Activated CD4-positive, alpha-beta T cell treated with anti-CD3 and anti-CD28 coated beads for 36 hours (primary cell): ENCODE measurements around the gene RIPOR2. TPM values are rescaled to one million over a fixed set of nuclear protein-coding genes. Genes with fewer than 3 reads are reported as not detected.
"Not testable (repeated sequence)": the region's sequence is repeated elsewhere in the genome, so short reads cannot be mapped to it uniquely, and the experiment has no call there.

ENCODE experiments used
- ATAC-seq: fragments of 200-7000 bp; cut with Tn5 transposase; one replicate; pipeline ENCODE4 v1.10.0; 2021; ENCODE audit warnings: mild to moderate bottlenecking, moderate library complexity
- CTCF ChIA-PET: fragments of 350-600 bp; sonication (Branson Sonifier 250); formaldehyde crosslinking; loops from one replicate; lab custom pipeline; 2021; ENCODE audit warnings: antibody characterized with exemption; lab: Charles Lee
- POLR2A ChIA-PET: fragments of 350-600 bp; sonication (Branson Sonifier 250); formaldehyde crosslinking; loops from one replicate; lab custom pipeline; 2021; ENCODE audit warnings: antibody characterized with exemption, inconsistent platforms; lab: Charles Lee
- DNase-seq: peaks from one replicate; pipeline ENCODE4 v3.0.0-alpha.2; 2020
- H3K27ac Mint-ChIP-seq: one replicate; pipeline ENCODE4 v1.8.0; 2021; ENCODE audit warnings: mixed read lengths
- H3K27me3 Mint-ChIP-seq: one replicate; pipeline ENCODE4 v1.8.0; 2021; ENCODE audit warnings: mixed read lengths
- H3K36me3 Mint-ChIP-seq: one replicate; pipeline ENCODE4 v1.8.0; 2021; ENCODE audit warnings: low read depth, mixed read lengths
- H3K4me1 Mint-ChIP-seq: one replicate; pipeline ENCODE4 v1.8.0; 2021; ENCODE audit warnings: mixed read lengths
- H3K4me3 Mint-ChIP-seq: one replicate; pipeline ENCODE4 v1.8.0; 2021; ENCODE audit warnings: mild to moderate bottlenecking, moderate library complexity, mixed read lengths
- H3K9me3 Mint-ChIP-seq: one replicate; pipeline ENCODE4 v1.8.0; 2021; ENCODE audit warnings: low read depth, mixed read lengths
- intact Hi-C, 2 experiments: fragments of 100-400 bp; cut with DNase I in 1 of 2; cut with micrococcal nuclease in 1 of 2; formaldehyde crosslinking; loops; one replicate each; pipeline versions ENCODE4 v1.14.2 to v1.15.1; 2022 to 2024; cut with DNase I, micrococcal nuclease
- total RNA-seq, 2 experiments: library from RNA; stranded (reverse); gene quantifications; one replicate each; pipeline ENCODE4 v1.2.3, GENCODE V29; 2021

The RIPOR2 gene
- total RNA-seq, 2 experiments from 2014 or later: 60.0 to 67.0 TPM

- Mint-ChIP-seq H3K4me3 (peak overlapping the region; percentile 98), H3K9me3 (no peaks in the 10 kb centered on the region), H3K4me1 (peaks cover 29% of the 10 kb centered on the region), H3K27ac (peak overlapping the region; percentile 99), H3K36me3 (peaks cover 37% of the 10 kb centered on the region), H3K27me3 (no peaks in the 10 kb centered on the region)
- ChIA-PET POLR2A (interaction anchor here (0.8 to 1.6 kb wide), 6 partner anchors 9 to 242 kb away, joined by 3 to 12 read pairs (median 4); no protein-coding TSS in a partner anchor), CTCF (interaction anchor here (0.6 to 1.9 kb wide), 14 partner anchors 9 to 381 kb away, joined by 3 to 7 read pairs (median 4); partner anchors contain the start of genes ACOT13, C6orf62 and TDP2)
- peak; percentile 9 for ATAC-seq
- peak; percentile 72 for DNase-seq
- intact Hi-C loops: loop anchor here (1.0 to 10.0 kb wide), 10 partner anchors 54 to 299 kb away; partner anchors contain the start of genes KIAA0319 (in 1 of the 2) and TDP2 (in 1 of the 2)
Observed at GRCh38 chr6:24775520-24776058, 160.2 kb downstream of the RIPOR2 start.

DNA sequence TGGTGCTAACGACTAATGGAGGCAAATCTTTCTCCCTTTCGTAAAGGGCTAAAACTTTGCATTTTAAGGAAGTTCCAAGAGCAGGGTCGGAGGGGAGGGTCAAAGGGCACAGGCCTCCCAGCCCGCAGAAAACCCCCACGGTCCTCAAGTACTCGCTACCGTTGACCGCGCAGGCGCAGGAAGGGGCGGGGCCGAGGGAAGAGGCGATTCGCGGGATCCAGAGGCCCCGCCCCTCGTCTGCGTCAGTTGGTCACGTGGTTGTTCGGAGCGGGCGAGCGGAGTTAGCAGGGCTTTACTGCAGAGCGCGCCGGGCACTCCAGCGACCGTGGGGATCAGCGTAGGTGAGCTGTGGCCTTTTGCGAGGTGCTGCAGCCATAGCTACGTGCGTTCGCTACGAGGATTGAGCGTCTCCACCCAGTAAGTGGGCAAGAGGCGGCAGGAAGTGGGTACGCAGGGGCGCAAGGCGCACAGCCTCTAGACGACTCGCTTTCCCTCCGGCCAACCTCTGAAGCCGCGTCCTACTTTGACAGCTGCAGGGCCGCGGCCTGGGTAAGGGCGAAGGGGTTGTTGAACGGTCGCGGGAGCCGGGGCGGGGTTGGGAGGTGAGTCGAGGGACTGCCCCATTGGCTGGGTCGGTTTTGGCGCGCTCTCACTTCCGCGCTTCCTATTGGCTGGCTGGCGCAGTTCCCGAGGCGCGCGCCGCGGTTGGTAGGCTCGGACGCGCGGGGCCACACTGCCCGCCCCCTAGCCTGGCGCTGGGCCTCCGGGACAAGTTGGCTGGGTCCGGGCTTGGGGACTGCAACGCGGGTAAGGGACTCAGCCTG is 160.9 kb downstream of the RIPOR2 start, which contains the start of gene GMNN:
Gene GMNN (plus strand): TSS at position 242 of the 824 bp plus-strand sequence. CDS start 2,310 bp downstream, outside the sequence.
- Mint-ChIP-seq H3K4me3 (peak within 1 kb of the TSS; percentile 98), H3K36me3 (peaks cover 31% of the 10 kb centered on the region), H3K9me3 (no peaks in the 10 kb centered on the region), H3K27ac (peak within 1 kb of the TSS; percentile 99), H3K4me1 (peaks cover 26% of the 10 kb centered on the region), H3K27me3 (no peaks in the 10 kb centered on the region)
- ATAC-seq (peak; percentile 93), DNase-seq (peak; percentile 99)
- intact Hi-C loops: loop anchor here (1.0 to 10.0 kb wide), 11 partner anchors 32 to 300 kb away; partner anchors contain the start of genes KIAA0319 (in 1 of the 2) and TDP2 (in 1 of the 2)
- POLR2A ChIA-PET: interaction anchor here (0.8 to 1.6 kb wide), 6 partner anchors 10 to 243 kb away, joined by 3 to 12 read pairs (median 4); no protein-coding TSS in a partner anchor
- CTCF ChIA-PET: interaction anchor here (0.6 to 2.1 kb wide), 15 partner anchors 8 to 381 kb away, joined by 3 to 7 read pairs (median 4); partner anchors contain the start of genes ACOT13, C6orf62 and TDP2

DNA sequence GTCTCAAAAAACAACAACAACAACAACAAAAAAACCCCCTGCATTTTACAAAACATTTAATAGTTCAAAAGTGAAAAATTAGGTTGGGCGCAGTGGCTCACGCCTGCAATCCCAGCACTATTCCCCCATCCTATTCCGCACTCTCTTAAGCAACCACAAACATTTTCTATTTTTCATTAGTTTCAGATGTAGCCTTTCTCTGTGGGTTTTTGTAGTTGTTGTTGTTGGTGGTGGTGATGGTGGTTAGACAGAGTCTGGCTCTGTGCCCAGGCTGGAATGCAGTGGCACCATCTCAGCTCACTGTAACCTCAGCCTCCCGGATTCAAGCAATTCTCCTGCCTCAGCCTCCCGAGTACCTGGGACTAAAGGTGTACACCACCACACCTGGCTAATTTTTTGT is 167.4 kb downstream of the RIPOR2 start:
- DNase-seq: no peak
- Mint-ChIP-seq H3K4me1 (no peaks in the 10 kb centered on the region), H3K9me3 (no peaks in the 10 kb centered on the region), H3K36me3 (no peaks in the 10 kb centered on the region), H3K4me3 (no peak overlapping the region), H3K27me3 (no peaks in the 10 kb centered on the region), H3K27ac (no peak overlapping the region)
- CTCF ChIA-PET: interaction anchor here (0.7 to 5.7 kb wide), 2 partner anchors 180 to 186 kb away, joined by 3 to 71 read pairs; no protein-coding TSS in a partner anchor
- no peak for ATAC-seq
- POLR2A ChIA-PET: no interaction called here
- intact Hi-C loops: loop anchor here (5.0 to 10.0 kb wide), 3 partner anchors 71 to 484 kb away; no protein-coding TSS in a partner anchor

DNA sequence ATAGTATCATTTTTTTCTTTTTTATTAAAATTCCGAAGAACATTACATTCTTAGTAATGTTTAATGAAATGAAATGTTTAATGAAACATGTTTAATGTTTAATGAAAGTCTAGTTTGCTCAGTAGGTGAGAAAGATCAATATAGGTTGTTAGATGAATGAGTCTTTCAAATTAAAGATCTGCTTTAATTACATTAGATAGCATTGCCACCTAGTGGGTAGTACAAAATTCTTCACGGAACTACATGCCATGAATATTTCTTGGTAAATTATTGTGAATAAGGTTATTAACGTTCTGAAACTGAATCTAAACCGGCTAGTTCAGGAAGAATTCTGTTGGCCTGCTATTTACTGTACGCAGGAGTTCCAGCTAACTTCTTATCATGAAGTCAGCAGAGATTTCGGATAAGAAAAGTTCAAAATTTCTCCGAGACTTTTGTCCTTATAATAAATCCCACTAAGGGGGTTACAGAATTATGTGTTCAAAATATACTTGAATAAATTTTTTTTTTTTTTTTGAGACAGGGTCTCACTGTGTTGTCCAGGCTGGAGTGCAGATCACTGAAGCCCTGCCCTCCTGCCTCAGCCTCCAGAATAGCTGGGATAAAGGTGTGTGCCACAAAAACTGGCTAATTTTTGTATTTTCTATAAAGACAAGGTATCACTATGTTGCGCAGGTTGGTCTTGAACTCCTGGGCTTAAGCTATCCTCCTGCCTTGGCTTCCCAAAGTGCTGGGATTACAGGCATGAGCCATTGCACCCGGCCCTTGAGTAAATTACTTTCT is 168.9 kb downstream of the RIPOR2 start:
- CTCF ChIA-PET: interaction anchor here (0.7 to 5.7 kb wide), 16 partner anchors 9 to 265 kb away, joined by 3 to 71 read pairs (median 4); partner anchors contain the start of gene GMNN
- Mint-ChIP-seq H3K36me3 (no peaks in the 10 kb centered on the region), H3K27me3 (no peaks in the 10 kb centered on the region), H3K4me1 (no peaks in the 10 kb centered on the region), H3K4me3 (no peak overlapping the region), H3K27ac (no peak overlapping the region), H3K9me3 (no peaks in the 10 kb centered on the region)
- POLR2A ChIA-PET: no interaction called here
- intact Hi-C loops: loop anchor here (1.0 to 10.0 kb wide), 7 partner anchors 46 to 482 kb away; no protein-coding TSS in a partner anchor
- DNase-seq: no peak
- ATAC-seq: peak; percentile 76

DNA sequence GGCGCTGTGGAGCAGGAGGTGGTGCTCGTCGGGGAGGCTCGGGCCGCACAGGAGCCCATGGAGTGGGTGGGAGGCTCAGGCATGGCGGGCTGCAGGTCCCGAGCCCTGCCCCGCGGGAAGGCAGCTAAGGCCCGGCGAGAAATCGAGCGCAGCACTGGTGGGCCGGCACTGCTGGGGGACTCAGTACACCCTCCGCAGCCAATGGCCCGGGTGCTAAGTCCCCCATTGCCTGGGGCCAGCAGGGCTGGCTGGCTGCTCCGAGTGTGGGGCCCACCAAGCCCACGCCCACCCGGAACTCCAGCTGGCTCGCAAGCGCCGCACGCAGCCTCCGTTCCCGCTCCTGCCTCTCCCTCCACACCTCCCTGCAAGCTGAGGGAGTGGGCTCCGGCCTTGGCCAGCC is 169.8 kb downstream of the RIPOR2 start:
- CTCF ChIA-PET: interaction anchor here (0.8 to 5.7 kb wide), 12 partner anchors 9 to 264 kb away, joined by 3 to 71 read pairs (median 4); partner anchors contain the start of gene GMNN
- ATAC-seq, H3K36me3 Mint-ChIP-seq, H3K4me1 Mint-ChIP-seq, POLR2A ChIA-PET, H3K27ac Mint-ChIP-seq, H3K9me3 Mint-ChIP-seq, H3K27me3 Mint-ChIP-seq, DNase-seq, H3K4me3 Mint-ChIP-seq: not testable (repeated sequence)
- intact Hi-C loops: loop anchor here (1.0 to 10.0 kb wide), 7 partner anchors 45 to 481 kb away; no protein-coding TSS in a partner anchor

DNA sequence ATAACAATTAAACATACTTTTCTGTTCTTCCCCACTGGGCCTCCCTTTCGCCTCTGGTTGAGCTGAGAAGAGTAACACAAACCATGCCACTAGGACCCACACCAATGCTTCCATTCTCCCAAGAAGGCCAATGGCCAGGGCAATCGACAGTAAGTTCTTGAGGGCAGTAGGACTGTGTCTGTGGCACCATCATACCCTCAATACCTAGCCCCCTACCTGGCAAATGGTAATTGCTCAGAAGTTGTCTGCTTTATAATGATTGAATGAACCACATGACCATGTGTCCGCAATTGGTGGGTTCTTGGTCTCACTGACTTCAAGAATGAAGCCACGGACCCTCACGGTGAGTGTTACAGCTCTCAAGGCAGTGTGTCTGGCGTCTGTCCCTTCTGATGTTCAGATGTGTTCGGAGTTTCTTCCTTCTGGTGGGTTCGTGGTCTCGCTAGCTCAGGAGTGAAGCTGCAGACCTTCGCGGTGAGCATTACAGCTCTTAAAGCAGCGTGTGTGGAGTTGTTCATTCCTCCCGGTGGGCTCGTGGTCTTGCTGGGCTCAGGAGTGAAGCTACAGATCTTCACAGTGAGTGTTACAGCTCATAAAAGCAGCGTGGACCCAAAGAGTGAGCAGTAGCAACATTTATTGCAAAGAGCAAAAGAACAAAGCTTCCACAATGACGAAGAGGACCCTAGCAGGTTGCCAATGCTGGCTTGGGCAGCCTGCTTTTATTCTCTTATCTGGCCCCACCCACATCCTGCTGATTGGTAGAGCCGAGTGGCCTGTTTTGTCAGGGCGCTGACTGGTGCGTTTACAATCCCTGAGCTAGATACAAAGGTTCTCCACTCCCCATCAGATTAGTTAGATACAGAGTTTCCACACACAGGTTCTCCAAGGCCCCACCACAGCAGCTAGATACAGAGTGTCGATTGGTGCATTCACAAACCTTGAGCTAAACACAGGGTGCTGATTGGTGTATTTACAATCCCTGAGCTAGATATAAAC is 170.6 kb downstream of the RIPOR2 start:
- ATAC-seq, H3K4me1 Mint-ChIP-seq, H3K27ac Mint-ChIP-seq, DNase-seq, H3K27me3 Mint-ChIP-seq, POLR2A ChIA-PET, H3K4me3 Mint-ChIP-seq, H3K36me3 Mint-ChIP-seq, H3K9me3 Mint-ChIP-seq: not testable (repeated sequence)
- intact Hi-C loops: loop anchor here (5.0 to 10.0 kb wide), 3 partner anchors 68 to 480 kb away; no protein-coding TSS in a partner anchor
- CTCF ChIA-PET: interaction anchor here (0.7 to 5.7 kb wide), 6 partner anchors 12 to 218 kb away, joined by 3 to 71 read pairs (median 6); no protein-coding TSS in a partner anchor

DNA sequence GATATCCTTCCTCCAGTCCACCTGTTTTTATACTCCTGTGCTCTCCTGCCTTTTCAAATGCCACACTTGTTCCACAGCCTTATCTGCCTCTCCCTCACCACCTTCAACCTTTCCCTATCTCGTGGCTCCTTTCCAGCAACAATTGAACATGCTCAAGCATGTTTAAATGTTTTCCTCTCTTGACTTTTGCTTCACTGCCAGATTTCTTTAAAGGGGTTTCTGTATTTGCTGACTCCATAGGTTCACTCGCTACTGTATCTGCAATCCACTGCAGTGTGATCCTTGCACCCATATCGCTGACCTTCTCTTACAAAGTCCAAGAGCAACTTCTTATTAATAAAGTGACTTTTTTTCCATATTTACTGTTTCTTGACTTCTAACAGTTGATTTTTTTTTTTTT is 172.2 kb downstream of the RIPOR2 start:
- CTCF ChIA-PET: interaction anchor here (0.6 to 1.1 kb wide), 2 partner anchors 14 to 183 kb away, joined by 3 read pairs; no protein-coding TSS in a partner anchor
- no peak for DNase-seq
- POLR2A ChIA-PET: no interaction called here
- H3K4me1 Mint-ChIP-seq: no peaks in the 10 kb centered on the region
- no peaks in the 10 kb centered on the region for H3K27me3 Mint-ChIP-seq
- no peaks in the 10 kb centered on the region for H3K36me3 Mint-ChIP-seq
- H3K9me3 Mint-ChIP-seq: no peaks in the 10 kb centered on the region
- intact Hi-C loops: loop anchor here in 1 of 2 experiments (10.0 kb wide), 2 partner anchors 239 to 479 kb away; no protein-coding TSS in a partner anchor
- no peak for ATAC-seq
- no peak overlapping the region for H3K27ac Mint-ChIP-seq
- no peak overlapping the region for H3K4me3 Mint-ChIP-seq

DNA sequence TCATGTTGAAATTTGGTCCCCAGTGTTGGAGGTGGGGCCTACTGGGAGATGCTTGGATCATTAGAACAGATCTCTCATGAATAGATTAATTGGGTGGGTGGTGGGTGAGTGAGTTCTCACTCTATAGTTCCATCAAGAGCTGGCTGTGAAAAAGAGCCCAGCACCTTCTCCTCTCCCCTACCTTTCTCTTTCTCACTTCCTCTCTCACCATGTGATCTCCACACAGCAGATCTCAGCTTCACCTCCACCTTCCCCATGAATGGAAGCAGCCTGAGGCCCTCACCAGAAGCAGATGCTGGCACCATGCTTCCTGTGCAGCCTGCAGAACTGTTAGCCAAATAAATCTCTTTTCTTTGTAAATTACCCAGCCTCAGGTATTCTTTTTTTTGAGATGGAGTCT is 173.9 kb downstream of the RIPOR2 start:
- Mint-ChIP-seq H3K27ac (no peak overlapping the region), H3K27me3 (no peaks in the 10 kb centered on the region), H3K9me3 (no peaks in the 10 kb centered on the region), H3K4me3 (no peak overlapping the region), H3K36me3 (no peaks in the 10 kb centered on the region), H3K4me1 (no peaks in the 10 kb centered on the region)
- POLR2A ChIA-PET: no interaction called here
- DNase-seq: no peak
- CTCF ChIA-PET: interaction anchor here (0.9 to 1.7 kb wide), 2 partner anchors 17 to 181 kb away, joined by 3 to 5 read pairs; no protein-coding TSS in a partner anchor
- no peak for ATAC-seq
- intact Hi-C loops: loop anchor here in 1 of 2 experiments (10.0 kb wide), 2 partner anchors 237 to 477 kb away; no protein-coding TSS in a partner anchor

- ChIA-PET POLR2A (interaction anchor here (0.7 kb wide), 1 partner anchor 39 kb away, joined by 3 read pairs; no protein-coding TSS in a partner anchor), CTCF (interaction anchor here (0.8 to 1.7 kb wide), 3 partner anchors 17 to 180 kb away, joined by 3 to 5 read pairs (median 3); no protein-coding TSS in a partner anchor)
- Mint-ChIP-seq H3K4me1 (no peaks in the 10 kb centered on the region), H3K27me3 (no peaks in the 10 kb centered on the region), H3K36me3 (no peaks in the 10 kb centered on the region), H3K27ac (no peak overlapping the region), H3K9me3 (no peaks in the 10 kb centered on the region), H3K4me3 (no peak overlapping the region)
- peak; percentile 69 for ATAC-seq
- peak; percentile 29 for DNase-seq
- intact Hi-C loops: loop anchor here in 1 of 2 experiments (10.0 kb wide), 2 partner anchors 237 to 477 kb away; no protein-coding TSS in a partner anchor
Observed at GRCh38 chr6:24761193-24761835, 174.4 kb downstream of the RIPOR2 start.
